ENCODE data around the gene ZNF774. TPM values are rescaled to one million over a fixed set of nuclear protein-coding genes. Genes with fewer than 3 reads are reported as not detected.

The ZNF774 gene
- polyA plus RNA-seq, 1 experiment: 2.3 TPM

- DNase-seq (ENCODE audit: low read depth, low spot score): no peak
- CTCF ChIA-PET: interaction anchor here (0.8 to 1.3 kb wide), 2 partner anchors 45 to 117 kb away, joined by 3 to 4 read pairs; no protein-coding TSS in a partner anchor
- Histone ChIP-seq H3K27ac (ENCODE audit: low read depth, low read length) (no peak overlapping the region), H3K9me3 (ENCODE audit: control insufficient read depth, insufficient read depth, low read length) (no peaks in the 10 kb centered on the region), H3K4me3 (ENCODE audit: low read depth, low read length) (no peak overlapping the region), H3K27me3 (ENCODE audit: control insufficient read depth, insufficient read depth, low read length) (no peaks in the 10 kb centered on the region)
- POLR2A ChIA-PET: no interaction called here
- no peak for TF ChIP-seq CTCF (IDR thresholded peaks at IDR 0.05; ENCODE audit: low read depth, low read length)
Measured at GRCh38 chr15:90365414-90366055, 13.5 kb downstream of the ZNF774 start.

DNA sequence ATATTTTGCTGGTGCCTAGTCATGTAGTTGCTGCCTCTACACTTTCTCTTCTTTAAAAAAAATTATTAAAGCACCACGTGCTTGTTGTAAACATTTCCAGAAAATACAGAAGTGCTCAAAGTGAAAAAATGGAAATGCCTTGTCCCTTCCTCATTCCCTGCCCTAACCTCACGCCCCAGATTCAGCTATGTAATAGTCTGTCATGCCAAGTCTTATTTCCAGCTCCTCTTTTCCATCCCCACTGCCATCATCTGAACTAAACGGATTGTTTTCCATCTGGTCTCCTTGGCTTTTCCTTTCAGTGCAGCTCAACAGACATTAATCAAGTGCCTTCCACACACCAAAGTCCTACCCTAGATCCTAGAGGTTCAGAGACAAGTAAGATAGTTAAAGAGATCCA lies 15.5 kb downstream of the ZNF774 start:
- TF ChIP-seq CTCF (IDR thresholded peaks at IDR 0.05; ENCODE audit: low read depth, low read length): no peak
- ChIA-PET POLR2A (interaction anchor here (0.6 to 1.5 kb wide), 3 partner anchors 17 to 52 kb away, joined by 3 to 6 read pairs (median 5); partner anchors contain the start of gene IQGAP1), CTCF (interaction anchor here (0.5 to 1.3 kb wide), 2 partner anchors 42 to 48 kb away, joined by 3 to 4 read pairs; no protein-coding TSS in a partner anchor)
- no peak for DNase-seq (ENCODE audit: low read depth, low spot score)
- H3K27ac ChIP-seq (ENCODE audit: low read depth, low read length): no peak overlapping the region
- no peaks in the 10 kb centered on the region for H3K27me3 ChIP-seq (ENCODE audit: control insufficient read depth, insufficient read depth, low read length)
- H3K4me3 ChIP-seq (ENCODE audit: low read depth, low read length): no peak overlapping the region
- no peaks in the 10 kb centered on the region for H3K9me3 ChIP-seq (ENCODE audit: control insufficient read depth, insufficient read depth, low read length)

DNA sequence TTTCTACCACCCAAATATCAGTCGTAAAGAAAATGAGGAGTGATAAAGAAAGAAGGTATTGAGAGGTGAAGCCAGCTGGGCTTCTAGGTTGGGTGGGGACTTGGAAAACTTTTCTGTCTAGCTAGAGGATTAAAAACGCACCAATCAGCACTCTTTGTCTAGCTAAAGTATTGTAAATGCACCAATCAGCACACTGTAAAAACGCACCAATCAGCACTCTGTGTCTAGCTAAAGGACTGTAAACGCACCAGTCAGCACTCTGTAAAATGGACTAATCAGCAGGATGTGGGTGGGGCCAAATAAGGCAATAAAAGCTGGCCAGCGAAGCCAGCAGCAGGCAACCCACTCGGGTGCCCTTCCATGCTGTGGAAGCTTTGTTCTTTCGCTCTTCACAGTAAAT lies 23.0 kb downstream of the ZNF774 start:
- no peak for DNase-seq (ENCODE audit: low read depth, low spot score)
- TF ChIP-seq CTCF (IDR thresholded peaks at IDR 0.05; ENCODE audit: low read depth, low read length): no peak
- Histone ChIP-seq H3K27me3 (ENCODE audit: control insufficient read depth, insufficient read depth, low read length) (no peaks in the 10 kb centered on the region), H3K27ac (ENCODE audit: low read depth, low read length) (no peak overlapping the region), H3K9me3 (ENCODE audit: control insufficient read depth, insufficient read depth, low read length) (peaks cover 10% of the 10 kb centered on the region), H3K4me3 (ENCODE audit: low read depth, low read length) (no peak overlapping the region)
- ChIA-PET CTCF (no interaction called here), POLR2A (no interaction called here)

- CTCF ChIA-PET: interaction anchor here (1.0 kb wide), 1 partner anchor 57 kb away, joined by 3 read pairs; no protein-coding TSS in a partner anchor
- peaks cover 10% of the 10 kb centered on the region for H3K9me3 ChIP-seq (ENCODE audit: control insufficient read depth, insufficient read depth, low read length)
- TF ChIP-seq CTCF (IDR thresholded peaks at IDR 0.05; ENCODE audit: low read depth, low read length): no peak
- no peak overlapping the region for H3K27ac ChIP-seq (ENCODE audit: low read depth, low read length)
- H3K27me3 ChIP-seq (ENCODE audit: control insufficient read depth, insufficient read depth, low read length): no peaks in the 10 kb centered on the region
- POLR2A ChIA-PET: no interaction called here
- no peak for DNase-seq (ENCODE audit: low read depth, low spot score)
- H3K4me3 ChIP-seq (ENCODE audit: low read depth, low read length): no peak overlapping the region
Measured at GRCh38 chr15:90376789-90377188, 24.7 kb downstream of the ZNF774 start.

DNA sequence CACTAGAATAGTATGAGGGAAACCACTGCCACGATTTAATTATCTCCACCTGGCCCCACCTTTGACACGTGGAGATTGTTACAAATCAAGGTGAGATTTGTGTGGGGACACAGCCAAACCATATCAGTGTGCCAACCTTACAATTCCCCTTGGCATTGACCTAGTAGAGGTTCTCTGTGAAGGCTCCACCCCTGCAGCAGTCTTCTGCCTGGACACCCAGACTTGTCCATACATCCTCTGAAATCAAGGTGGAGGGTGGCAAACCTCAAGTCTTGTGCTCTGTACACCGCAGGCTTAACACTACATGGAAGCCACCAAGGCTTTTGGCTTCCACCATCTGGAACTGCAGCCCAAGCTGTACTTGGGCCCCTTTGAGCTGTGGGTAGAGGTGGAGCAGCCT lies 27.2 kb downstream of the ZNF774 start:
- H3K4me3 ChIP-seq (ENCODE audit: low read depth, low read length): no peak overlapping the region
- H3K27ac ChIP-seq (ENCODE audit: low read depth, low read length): no peak overlapping the region
- no peak for DNase-seq (ENCODE audit: low read depth, low spot score)
- peaks cover 10% of the 10 kb centered on the region for H3K9me3 ChIP-seq (ENCODE audit: control insufficient read depth, insufficient read depth, low read length)
- no peak for TF ChIP-seq CTCF (IDR thresholded peaks at IDR 0.05; ENCODE audit: low read depth, low read length)
- CTCF ChIA-PET: interaction anchor here (1.1 kb wide), 1 partner anchor 15 kb away, joined by 3 read pairs; no protein-coding TSS in a partner anchor
- no peaks in the 10 kb centered on the region for H3K27me3 ChIP-seq (ENCODE audit: control insufficient read depth, insufficient read depth, low read length)
- POLR2A ChIA-PET: no interaction called here

Data from AG04450 (cell line).